Effector memory CD4-positive, alpha-beta T cell (primary cell): ENCODE data around the gene RAB35.

Experiments used
- DNase-seq, 3 donors: peaks; one replicate each; pipeline ENCODE4 v3.0.0-alpha.2; 2020
- H3K27ac ChIP-seq: 2 replicates; pipeline ENCODE4 v1.7.0; 2013; ENCODE audit warnings: mild to moderate bottlenecking, low read length, moderate library complexity; ENCODE audit not compliant: insufficient read depth, poor library complexity, severe bottlenecking
- H3K27me3 ChIP-seq: replicated peaks from 2 replicates; pipeline ENCODE4 v1.7.0; 2013; ENCODE audit warnings: mild to moderate bottlenecking, low read length; ENCODE audit not compliant: insufficient read depth, control insufficient read depth, poor library complexity, severe bottlenecking
- H3K36me3 ChIP-seq: 2 replicates; pipeline ENCODE4 v1.7.0; 2013; ENCODE audit warnings: mild to moderate bottlenecking, low read length, moderate library complexity; ENCODE audit not compliant: control insufficient read depth, insufficient read depth
- H3K4me1 ChIP-seq: 2 replicates; pipeline ENCODE4 v1.7.0; 2013; ENCODE audit warnings: low read length, mild to moderate bottlenecking; ENCODE audit not compliant: control insufficient read depth, insufficient read depth, poor library complexity, severe bottlenecking
- H3K4me3 ChIP-seq: 2 replicates; pipeline ENCODE4 v1.7.0; 2013; ENCODE audit warnings: low read length, low read depth, mild to moderate bottlenecking; ENCODE audit not compliant: insufficient read depth, poor library complexity, severe bottlenecking
- H3K9me3 ChIP-seq: 2 replicates; pipeline ENCODE4 v1.7.0; 2013; ENCODE audit warnings: mild to moderate bottlenecking, low read length, moderate library complexity; ENCODE audit not compliant: control insufficient read depth
- total RNA-seq, 3 donors: gene quantifications; one replicate each; lab custom pipeline; 2026; lab: John Stamatoyannopoulos, UW

Gene RAB35
- total RNA-seq = 48.8 to 55.1 (median 50.0) reads per million in 3 donors

DNA sequence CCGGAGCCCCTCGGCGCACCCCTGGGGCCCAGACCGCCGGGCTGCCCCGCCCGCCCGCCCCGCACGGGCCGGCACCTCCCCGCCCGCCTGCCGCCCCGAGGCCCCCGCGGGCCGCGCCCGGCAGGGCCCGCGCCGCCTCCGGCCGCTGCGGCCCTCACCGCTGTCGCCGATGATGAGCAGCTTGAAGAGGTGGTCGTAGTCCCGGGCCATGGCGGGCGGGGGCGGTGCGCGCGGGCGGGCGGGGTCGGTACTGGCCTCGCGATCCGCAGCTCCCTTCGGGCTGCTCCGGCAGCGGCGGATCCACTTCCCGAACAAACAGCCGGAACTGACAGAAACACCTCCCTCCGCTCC, at the start of gene RAB35:
Gene RAB35, minus strand, starts transcription at position 313 of the 351 bp plus-strand sequence. Its CDS starts 103 bp downstream, at position 210.
- DNase-seq = no peak
- no peaks in the 10 kb centered on the region for H3K27me3 ChIP-seq
- peak within 1 kb of the TSS; percentile 97 for H3K4me3 ChIP-seq
- H3K9me3 ChIP-seq = no peaks in the 10 kb centered on the region
- H3K36me3 ChIP-seq = no peaks in the 10 kb centered on the region
- H3K27ac ChIP-seq = peak within 1 kb of the TSS; percentile 96
- peaks cover 53% of the 10 kb centered on the region for H3K4me1 ChIP-seq

DNA sequence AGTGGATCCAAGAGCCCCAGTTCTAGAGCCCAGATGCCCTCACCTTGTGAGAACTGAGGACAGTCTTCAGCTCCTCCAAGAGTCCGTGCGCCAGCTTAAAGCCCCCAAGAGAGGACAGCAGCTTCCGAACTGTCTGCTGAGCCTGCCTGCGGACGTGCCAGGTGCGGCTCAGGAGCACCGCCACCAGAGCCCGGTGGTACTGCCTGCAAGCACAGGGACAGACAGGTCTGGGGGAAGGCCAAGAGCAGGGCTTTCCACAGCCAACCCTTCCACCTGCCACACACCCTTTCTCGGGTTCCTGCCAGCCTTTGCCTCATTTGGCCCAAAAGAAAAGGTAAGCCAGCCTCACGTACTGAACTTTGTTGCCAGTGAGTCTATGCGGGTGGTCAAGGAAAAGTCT, 47.7 kb upstream of the RAB35 start:
- Histone ChIP-seq H3K4me1 (no peaks in the 10 kb centered on the region), H3K36me3 (peaks cover 81% of the 10 kb centered on the region), H3K27ac (no peak overlapping the region), H3K9me3 (no peaks in the 10 kb centered on the region), H3K4me3 (no peak overlapping the region), H3K27me3 (no peaks in the 10 kb centered on the region)
- DNase-seq = no peak

DNA sequence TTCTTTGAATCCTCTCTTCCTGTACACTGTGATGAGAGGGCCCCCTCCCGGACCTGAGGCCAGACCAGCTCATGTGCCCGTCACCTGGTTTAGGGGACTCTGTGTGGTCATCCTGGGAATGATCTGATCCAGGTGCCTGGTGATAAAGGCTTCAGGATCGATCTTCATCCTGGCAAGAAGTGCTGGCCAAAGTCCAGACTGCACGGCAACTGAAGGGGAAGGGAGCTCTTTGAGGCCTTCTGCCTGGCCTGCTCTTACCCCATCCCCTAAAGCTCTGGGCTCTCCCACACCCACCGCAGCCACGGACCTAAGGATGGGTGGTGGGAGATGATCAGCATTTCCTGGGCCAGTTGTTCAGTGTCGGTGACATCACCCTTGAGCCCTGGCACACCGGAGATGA, 46.2 kb upstream of the RAB35 start:
- no peak for DNase-seq
- Histone ChIP-seq H3K9me3 (no peaks in the 10 kb centered on the region), H3K27ac (no peak overlapping the region), H3K4me1 (no peaks in the 10 kb centered on the region), H3K36me3 (peaks cover 80% of the 10 kb centered on the region), H3K4me3 (no peak overlapping the region), H3K27me3 (no peaks in the 10 kb centered on the region)

DNA sequence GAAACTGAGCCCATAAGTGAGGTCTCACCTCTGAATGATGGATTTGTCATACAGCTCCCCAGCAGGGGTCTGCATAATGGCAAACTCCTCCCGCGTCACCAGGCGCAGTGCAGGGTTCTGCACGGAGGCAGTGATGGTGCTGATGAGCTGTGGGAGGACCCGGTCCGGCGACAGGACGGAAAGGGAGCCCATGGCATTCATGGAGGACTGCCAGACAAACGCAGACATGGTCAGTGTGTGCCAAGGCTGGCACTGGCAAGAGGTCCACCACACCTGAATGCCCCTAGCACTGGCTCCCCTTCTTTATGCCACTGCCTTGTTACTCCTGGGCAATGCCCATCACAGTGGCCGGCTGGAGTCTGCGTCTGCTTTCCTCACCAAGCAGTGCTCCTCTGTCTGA, 45.3 kb upstream of the RAB35 start:
- Histone ChIP-seq H3K36me3 (peaks cover 84% of the 10 kb centered on the region), H3K4me3 (no peak overlapping the region), H3K9me3 (no peaks in the 10 kb centered on the region), H3K27me3 (no peaks in the 10 kb centered on the region), H3K27ac (no peak overlapping the region), H3K4me1 (no peaks in the 10 kb centered on the region)
- DNase-seq = no peak

DNA sequence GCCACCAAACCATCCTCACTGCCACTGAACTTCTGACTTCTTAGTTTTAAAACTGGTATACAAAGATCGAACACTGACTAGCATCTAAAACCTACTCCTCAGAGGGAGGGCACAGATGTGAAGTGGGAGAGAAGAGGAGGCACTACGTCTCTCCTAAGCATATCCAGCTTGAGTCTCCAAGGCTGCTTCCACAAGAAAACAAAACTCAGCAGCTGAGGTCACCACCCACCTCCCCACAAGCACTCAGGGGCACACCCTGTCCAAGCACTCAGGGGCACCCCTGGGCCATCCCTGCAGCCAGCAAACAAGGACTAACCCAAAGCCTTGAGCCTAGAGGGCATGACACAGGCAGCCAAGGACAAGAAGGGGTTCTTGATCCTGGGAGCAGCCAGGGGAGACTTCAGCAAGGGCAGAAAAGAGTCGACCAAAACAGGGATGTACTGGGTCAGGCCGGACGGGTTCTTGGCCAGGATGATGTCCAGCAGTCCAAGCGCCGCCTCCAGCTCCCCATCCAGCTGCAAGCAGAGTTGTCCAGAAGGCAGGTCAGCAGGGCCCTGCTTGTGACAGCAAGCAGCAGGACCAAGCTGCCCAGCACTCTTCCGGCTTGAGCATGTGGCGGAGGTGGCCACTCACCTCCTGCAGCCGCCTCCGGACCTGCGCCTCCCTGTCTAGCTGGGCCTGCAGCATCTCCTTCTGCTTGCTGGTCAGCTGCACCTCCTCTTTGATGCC, 43.1 kb upstream of the RAB35 start:
- DNase-seq = no peak
- Histone ChIP-seq H3K9me3 (no peaks in the 10 kb centered on the region), H3K4me3 (no peak overlapping the region), H3K27ac (no peak overlapping the region), H3K4me1 (no peaks in the 10 kb centered on the region), H3K36me3 (peaks cover 93% of the 10 kb centered on the region), H3K27me3 (no peaks in the 10 kb centered on the region)

DNA sequence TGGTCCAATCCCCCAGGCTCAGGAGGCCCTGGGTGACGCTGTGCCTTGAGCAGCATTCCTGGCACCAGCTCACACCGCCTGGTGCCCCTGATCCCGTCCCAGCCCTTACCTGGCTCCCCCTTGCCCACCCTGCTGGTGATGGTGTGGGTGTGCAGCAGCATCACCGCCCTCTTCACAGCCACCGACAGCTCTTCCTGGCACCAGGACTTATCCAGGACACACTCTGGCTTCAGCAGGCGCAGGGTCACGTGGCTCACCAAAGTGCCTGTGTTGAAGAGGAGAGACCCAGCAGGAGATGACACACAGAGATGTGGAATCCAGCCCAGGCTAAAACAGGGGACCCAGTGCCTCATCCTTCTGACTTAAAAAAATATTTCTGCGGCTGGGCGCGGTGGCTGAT, 41.8 kb upstream of the RAB35 start:
- no peaks in the 10 kb centered on the region for H3K27me3 ChIP-seq
- peaks cover 94% of the 10 kb centered on the region for H3K36me3 ChIP-seq
- no peak for DNase-seq

DNA sequence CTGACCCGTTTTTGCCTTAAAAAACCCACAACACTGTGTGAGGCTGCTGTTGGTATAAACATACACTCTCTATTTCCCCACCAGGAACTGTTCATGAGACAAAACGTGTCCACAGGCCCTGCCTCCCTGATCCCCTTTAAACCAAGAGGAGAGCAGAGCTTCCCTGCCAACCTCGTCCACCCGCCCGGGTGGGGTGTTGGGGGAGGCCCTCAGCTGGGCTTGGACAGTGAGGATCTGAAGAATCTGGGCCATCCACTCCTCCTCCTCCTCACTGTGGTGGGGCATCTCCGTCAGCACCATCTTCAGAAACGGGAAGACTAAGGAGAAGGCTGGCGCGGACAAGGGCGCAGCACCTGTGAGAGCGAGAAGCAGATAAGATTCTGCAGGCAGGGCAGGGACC, 41.1 kb upstream of the RAB35 start:
- Histone ChIP-seq H3K27me3 (no peaks in the 10 kb centered on the region), H3K9me3 (no peaks in the 10 kb centered on the region), H3K36me3 (peaks cover 94% of the 10 kb centered on the region), H3K4me3 (no peak overlapping the region), H3K4me1 (no peaks in the 10 kb centered on the region), H3K27ac (no peak overlapping the region)
- DNase-seq = no peak

More for the DNA sequence above, 41.8 kb upstream of the RAB35 start:
- H3K4me1 ChIP-seq = no peaks in the 10 kb centered on the region
- no peaks in the 10 kb centered on the region for H3K9me3 ChIP-seq
- no peak overlapping the region for H3K27ac ChIP-seq
- H3K4me3 ChIP-seq = no peak overlapping the region

DNA sequence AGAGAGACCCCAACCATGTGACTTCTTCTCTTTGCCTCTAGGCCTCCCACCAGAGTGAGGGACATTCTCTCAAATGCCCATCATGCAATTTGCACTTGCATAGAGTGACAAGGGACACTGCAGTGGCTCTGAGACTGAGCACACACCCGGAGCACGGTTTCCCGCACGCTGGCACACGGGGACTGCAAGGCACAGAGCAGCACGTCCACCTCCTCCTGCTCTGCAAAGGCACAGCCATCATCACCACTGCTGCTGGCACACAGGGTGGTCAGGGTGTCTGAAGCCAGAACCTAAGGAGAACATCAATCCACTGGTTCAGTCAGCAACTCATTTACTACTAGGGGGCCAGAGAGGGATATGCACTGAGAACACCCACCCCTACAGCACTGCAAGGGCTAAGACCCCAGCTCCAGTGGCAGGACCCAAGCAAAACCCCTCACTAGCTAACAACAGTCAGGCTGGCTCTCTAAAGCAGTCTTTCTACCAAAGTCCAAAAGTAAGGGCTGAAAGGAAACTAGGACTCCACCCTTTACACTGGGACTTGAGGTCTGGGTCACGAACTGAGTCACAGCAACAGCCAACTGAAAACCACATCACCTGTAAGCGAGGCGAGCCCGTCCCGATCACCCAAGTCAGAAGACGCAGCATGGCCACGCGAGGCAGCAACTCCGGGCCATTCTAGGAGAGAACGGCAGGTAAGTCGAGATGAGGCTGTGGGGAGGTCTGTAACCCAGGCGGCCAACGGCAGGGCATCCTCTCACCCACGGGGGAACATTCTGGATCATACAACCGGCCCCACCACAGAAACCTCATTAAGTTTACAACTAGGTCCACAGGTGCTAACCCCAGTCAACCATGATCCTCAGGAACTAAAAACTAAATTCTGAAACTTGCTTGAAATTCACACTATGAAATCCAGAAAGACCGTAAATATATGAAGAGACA, 40.0 kb upstream of the RAB35 start:
- Histone ChIP-seq H3K9me3 (no peaks in the 10 kb centered on the region), H3K4me3 (no peak overlapping the region), H3K36me3 (peaks cover 88% of the 10 kb centered on the region), H3K27ac (no peak overlapping the region), H3K4me1 (no peaks in the 10 kb centered on the region), H3K27me3 (no peaks in the 10 kb centered on the region)
- DNase-seq = no peak

DNA sequence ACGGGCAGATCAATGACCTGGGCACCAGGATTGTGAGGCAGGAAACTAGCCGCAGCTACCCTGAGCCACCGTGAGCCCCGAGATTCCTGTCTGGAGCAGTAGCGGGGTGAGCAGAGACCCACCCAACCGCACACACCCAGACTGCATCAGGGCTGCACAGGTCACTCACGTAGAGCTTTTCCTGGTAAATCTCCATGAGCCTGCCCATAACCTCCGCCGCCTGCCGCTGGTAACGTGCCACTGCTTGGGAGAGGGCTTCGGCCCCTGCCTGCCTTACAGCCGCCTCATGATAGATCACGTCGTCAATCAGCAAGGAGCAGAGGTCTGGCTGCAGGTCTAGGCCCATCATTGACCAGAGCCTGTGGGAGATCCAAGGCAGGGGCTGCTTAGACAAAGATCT, 38.5 kb upstream of the RAB35 start:
- Histone ChIP-seq H3K27ac (no peak overlapping the region), H3K27me3 (no peaks in the 10 kb centered on the region), H3K36me3 (peaks cover 85% of the 10 kb centered on the region), H3K4me1 (no peaks in the 10 kb centered on the region), H3K9me3 (no peaks in the 10 kb centered on the region), H3K4me3 (no peak overlapping the region)
- DNase-seq = no peak

DNA sequence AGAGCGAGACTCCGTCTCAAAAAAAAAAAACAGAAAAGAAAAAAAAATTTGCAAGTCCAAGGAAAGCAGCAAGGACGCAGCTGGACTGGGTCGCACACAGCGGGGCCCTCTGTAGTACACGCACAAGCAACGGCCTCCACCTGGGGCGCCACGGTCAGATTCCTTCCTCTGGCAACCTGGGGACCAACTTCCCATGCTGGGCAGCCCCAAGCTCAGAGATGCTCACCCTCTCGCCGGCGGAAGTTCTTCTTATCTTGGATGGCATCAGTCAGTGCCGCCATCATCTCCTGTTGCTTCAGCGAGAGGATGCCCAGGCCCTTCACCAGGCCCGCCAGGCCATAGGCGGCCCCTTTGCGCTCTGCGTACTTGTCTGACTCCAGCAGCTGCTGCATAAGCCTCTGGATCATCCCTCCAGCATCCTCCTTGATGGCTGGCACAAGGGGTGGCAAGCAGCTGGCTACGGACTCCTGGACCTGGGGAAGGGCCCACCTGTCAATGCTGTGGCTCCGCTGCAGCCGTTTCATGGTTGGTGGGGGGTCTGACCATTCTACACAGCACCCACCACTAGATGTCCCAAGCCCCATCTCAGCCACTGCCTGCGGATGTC, 34.5 kb upstream of the RAB35 start:
- H3K9me3 ChIP-seq = no peaks in the 10 kb centered on the region
- no peak overlapping the region for H3K4me3 ChIP-seq
- H3K27me3 ChIP-seq = no peaks in the 10 kb centered on the region
- no peak overlapping the region for H3K27ac ChIP-seq
- no peaks in the 10 kb centered on the region for H3K4me1 ChIP-seq
- H3K36me3 ChIP-seq = peaks cover 85% of the 10 kb centered on the region
- no peak for DNase-seq
